A549 (cell line): ENCODE data around the gene PRSS3.
"Not testable (repeated sequence)": the region's sequence is repeated elsewhere in the genome, so short reads cannot be mapped to it uniquely, and the experiment has no call there.

Experiments
- EP300 ChIP-seq, 2 experiments: fragments of >200 bp; sonication (Bioruptor Twin); formaldehyde crosslinking; IDR thresholded peaks; 2 replicates in 1 of 2; 3 replicates in 1 of 2; pipeline ENCODE4 v1.6.1; 2016 to 2017
- FOSL2 ChIP-seq, 2 experiments: fragments of 450-650 bp in 1 of 2; fragments of >200 bp in 1 of 2; sonication (Bioruptor Twin) in 1 of 2; formaldehyde crosslinking; IDR thresholded peaks; 2 replicates each; pipeline versions ENCODE4 v1.5.0 to v1.6.1; 2016 to 2020; ENCODE audit warnings: mild to moderate bottlenecking in 1 of 2, moderate library complexity in 1 of 2
- JUN ChIP-seq, 2 experiments: fragments of >200 bp; sonication (Bioruptor Twin); formaldehyde crosslinking; IDR thresholded peaks; 2 replicates in 1 of 2; 3 replicates in 1 of 2; pipeline ENCODE4 v1.6.1; 2016 to 2017
- NFE2L2 ChIP-seq: fragments of 150-350 bp; conservative IDR thresholded peaks from 2 replicates; pipeline ENCODE4 v1.6.1; 2014; ENCODE audit warnings: low read length
- PBX3 ChIP-seq: IDR thresholded peaks from 2 replicates; pipeline ENCODE4 v1.6.1; 2012
- POLR2A ChIP-seq: IDR thresholded peaks from 2 replicates; pipeline ENCODE4 v1.6.1; 2012; ENCODE audit warnings: mild to moderate bottlenecking, low read length
- TF ChIP-seq, protein P1 (sequence below): fragments of >200 bp; sonication (Bioruptor Twin); formaldehyde crosslinking; IDR thresholded peaks from 3 replicates; pipeline ENCODE4 v1.5.1; 2016
- TF ChIP-seq, protein P2 (sequence below): fragments of 200-600 bp; sonication (generic); IDR thresholded peaks from 2 replicates; pipeline ENCODE4 v1.6.1; 2016; ENCODE audit warnings: antibody characterized with exemption, mild to moderate bottlenecking, moderate library complexity

DNA sequence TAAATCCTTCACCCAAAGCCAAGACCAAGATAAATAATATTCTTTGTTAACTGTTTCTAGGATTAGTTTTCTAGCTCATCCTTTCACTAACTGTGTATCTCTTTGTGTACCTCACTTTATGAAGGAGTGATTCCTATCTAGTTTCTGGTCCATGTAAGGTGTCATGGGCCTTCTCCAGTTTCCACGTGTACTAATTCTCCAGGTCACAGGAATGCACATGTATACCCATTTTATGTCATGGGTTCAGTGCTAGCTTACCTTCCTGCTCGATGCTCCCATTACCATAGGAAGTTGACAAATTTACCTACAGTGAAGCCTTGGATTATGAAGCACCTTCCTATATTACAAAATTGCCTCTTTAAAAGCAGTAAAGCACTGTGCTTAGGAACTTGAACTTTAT lies 5.9 kb upstream of the PRSS3 start:
- TF ChIP-seq JUN (IDR thresholded peaks at IDR 0.05); PBX3; EP300 (IDR thresholded peaks at IDR 0.05); NFE2L2; POLR2A; FOSL2 (IDR thresholded peaks at IDR 0.05); FOSL2 (CRISPR knock-in tag; IDR thresholded peaks at IDR 0.05): not testable (repeated sequence)
- TF ChIP-seq, protein P1, sequence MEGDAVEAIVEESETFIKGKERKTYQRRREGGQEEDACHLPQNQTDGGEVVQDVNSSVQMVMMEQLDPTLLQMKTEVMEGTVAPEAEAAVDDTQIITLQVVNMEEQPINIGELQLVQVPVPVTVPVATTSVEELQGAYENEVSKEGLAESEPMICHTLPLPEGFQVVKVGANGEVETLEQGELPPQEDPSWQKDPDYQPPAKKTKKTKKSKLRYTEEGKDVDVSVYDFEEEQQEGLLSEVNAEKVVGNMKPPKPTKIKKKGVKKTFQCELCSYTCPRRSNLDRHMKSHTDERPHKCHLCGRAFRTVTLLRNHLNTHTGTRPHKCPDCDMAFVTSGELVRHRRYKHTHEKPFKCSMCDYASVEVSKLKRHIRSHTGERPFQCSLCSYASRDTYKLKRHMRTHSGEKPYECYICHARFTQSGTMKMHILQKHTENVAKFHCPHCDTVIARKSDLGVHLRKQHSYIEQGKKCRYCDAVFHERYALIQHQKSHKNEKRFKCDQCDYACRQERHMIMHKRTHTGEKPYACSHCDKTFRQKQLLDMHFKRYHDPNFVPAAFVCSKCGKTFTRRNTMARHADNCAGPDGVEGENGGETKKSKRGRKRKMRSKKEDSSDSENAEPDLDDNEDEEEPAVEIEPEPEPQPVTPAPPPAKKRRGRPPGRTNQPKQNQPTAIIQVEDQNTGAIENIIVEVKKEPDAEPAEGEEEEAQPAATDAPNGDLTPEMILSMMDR = not testable (repeated sequence)
- TF ChIP-seq, protein P2, sequence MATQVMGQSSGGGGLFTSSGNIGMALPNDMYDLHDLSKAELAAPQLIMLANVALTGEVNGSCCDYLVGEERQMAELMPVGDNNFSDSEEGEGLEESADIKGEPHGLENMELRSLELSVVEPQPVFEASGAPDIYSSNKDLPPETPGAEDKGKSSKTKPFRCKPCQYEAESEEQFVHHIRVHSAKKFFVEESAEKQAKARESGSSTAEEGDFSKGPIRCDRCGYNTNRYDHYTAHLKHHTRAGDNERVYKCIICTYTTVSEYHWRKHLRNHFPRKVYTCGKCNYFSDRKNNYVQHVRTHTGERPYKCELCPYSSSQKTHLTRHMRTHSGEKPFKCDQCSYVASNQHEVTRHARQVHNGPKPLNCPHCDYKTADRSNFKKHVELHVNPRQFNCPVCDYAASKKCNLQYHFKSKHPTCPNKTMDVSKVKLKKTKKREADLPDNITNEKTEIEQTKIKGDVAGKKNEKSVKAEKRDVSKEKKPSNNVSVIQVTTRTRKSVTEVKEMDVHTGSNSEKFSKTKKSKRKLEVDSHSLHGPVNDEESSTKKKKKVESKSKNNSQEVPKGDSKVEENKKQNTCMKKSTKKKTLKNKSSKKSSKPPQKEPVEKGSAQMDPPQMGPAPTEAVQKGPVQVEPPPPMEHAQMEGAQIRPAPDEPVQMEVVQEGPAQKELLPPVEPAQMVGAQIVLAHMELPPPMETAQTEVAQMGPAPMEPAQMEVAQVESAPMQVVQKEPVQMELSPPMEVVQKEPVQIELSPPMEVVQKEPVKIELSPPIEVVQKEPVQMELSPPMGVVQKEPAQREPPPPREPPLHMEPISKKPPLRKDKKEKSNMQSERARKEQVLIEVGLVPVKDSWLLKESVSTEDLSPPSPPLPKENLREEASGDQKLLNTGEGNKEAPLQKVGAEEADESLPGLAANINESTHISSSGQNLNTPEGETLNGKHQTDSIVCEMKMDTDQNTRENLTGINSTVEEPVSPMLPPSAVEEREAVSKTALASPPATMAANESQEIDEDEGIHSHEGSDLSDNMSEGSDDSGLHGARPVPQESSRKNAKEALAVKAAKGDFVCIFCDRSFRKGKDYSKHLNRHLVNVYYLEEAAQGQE = not testable (repeated sequence)
